GM19025 (cell line): Measurements from ENCODE around the gene SLC8A2.
"Not testable (repeated sequence)": the region's sequence is repeated elsewhere in the genome, so short reads cannot be mapped to it uniquely, and the experiment has no call there.

Experiments used
- ATAC-seq: cut with Tn5 transposase; IDR thresholded peaks from one replicate; pipeline ENCODE4 v1.9.1; 2021; ENCODE audit warnings: mild to moderate bottlenecking, low read depth, moderate library complexity; ENCODE audit not compliant: unreplicated experiment

SLC8A2 gene

DNA sequence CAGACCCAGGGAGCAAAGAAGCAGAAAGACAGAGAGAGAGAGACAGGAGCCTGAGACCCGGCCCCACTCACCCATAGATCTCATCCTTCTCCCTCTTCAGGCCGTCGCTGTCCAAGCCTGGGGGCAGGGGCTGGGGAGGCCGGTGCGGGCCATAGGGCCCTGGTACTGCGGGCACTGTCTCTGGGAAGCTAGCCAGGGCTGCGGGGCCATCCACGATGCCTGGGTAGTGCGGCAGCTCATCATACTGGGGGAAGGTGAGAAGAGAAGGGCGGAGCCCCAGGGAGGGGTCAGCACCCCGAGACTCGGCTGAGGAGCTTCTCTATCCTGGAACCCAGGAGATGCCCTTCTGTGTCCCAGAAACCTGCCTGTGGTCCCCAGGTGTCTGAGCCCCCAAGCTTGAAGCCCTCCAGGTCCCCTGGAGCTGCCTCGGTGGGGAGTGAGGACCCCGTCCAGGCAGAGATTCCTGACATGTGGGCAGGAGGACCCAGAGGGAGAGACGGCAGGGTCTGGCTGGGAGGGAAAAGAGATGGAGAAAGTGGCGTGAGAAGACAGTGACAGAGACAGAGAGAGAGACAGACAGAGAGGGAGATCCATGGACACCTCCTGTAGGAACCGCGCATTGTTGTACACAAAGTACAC lies 54.5 kb downstream of the SLC8A2 start:
- no peak for ATAC-seq

DNA sequence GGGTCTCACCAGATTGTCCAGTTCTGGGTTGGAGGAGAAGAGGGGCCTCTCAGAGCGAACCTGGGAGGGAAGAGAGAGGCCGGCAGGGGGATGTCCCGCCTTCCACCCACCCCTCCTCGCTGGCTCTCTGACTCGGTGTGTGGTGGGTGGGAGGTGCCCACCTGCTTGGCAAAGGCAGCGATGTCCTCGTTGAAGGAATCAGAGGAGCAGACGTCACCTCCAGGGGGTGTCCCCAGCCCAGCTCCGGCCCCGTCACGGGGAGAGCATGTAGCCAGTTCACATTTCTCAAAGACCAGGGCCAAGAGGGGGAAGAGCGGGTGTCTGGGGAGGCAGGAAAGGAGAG lies 55.1 kb downstream of the SLC8A2 start:
- ATAC-seq: no peak

DNA sequence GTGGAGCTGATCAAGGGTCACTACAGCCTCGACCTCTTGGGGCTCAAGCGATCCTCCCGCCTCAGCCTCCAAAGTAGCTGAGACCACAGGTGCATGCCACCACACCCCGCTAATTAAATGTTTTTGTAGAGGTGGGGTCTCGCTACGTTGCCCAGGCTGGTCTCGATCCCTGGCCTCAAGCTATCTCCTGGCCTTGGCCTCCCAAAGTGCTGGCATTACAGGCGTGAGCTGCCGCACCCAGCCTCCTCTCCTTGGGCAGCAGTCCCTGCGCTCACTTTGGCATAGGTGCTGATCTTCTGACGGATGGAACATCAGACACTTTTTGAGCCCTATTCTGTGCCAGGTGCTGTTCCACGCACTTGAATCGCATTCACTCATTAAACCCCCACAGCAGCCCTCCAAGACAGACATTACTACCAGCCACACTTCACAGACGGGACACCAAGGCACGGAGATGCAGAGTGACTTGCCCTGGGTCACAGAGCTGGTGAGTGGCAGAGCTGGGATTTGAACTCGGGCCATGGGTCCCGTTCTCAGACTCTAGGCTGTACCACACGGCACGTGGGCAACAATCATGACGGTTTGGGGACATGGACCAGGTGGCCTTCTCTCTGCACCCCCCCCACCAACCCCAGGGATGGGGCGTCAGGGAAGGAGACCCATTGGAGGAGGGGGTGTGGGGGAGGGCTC lies 55.6 kb downstream of the SLC8A2 start:
- no peak for ATAC-seq

DNA sequence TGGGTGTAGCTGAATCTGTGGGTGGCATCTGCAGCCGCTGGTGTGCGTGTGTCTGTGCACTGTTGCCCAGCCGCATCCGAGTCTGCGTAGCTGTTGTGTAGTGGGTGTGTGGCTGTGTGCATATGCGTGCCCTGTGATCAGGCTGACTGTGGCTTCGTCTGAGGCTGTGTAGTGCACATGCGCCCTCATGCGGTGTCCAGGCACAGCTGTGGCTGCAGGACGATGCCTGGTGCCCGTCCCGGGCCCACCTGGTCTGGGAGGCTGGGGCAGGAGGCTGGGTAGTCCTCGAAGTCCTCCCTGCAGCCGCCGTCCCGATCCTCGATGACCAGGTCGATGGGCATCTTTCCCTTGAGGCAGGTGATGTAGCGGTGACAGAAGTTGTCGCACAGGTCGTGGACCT lies 57.2 kb downstream of the SLC8A2 start:
- ATAC-seq: no peak

DNA sequence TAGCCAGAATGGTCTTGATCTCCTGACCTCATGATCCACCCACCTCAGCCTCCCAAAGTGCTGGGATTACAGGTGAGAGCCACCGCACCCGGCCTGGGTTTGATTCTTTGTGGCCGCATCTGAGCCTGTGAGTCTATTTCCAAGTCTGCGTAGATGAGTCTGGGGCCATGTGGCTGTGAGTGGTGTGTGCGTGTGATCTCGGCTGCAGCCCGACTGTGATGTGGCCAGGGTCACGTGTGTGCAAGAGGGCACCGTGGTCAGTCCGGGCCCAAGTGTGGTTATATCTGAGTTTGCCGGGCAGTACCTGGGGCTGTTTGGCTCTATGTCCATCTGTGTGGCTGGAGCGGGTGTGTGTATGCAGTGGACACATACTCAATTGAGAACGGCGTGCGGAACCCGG lies 57.8 kb downstream of the SLC8A2 start:
- no peak for ATAC-seq

DNA sequence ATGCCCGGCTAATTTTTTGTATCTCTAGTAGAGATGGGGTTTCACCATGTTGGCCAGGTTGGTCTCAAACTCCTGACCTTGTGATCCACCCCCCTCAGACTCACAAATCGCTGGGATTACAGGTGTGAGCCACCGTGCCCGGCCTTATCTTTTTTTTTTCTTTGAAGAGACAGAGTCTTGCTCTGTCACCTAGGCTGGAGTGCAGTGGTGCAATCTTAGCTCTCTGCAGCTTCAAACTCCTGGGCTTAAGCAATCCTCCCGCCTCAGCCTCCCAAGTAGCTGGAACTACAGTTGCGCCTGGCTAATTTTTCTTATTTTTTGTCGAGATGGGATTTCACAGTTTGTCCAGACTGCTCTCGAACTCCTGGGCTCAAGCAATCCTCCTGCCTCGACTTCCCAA lies 60.0 kb downstream of the SLC8A2 start:
- ATAC-seq: not testable (repeated sequence)

DNA sequence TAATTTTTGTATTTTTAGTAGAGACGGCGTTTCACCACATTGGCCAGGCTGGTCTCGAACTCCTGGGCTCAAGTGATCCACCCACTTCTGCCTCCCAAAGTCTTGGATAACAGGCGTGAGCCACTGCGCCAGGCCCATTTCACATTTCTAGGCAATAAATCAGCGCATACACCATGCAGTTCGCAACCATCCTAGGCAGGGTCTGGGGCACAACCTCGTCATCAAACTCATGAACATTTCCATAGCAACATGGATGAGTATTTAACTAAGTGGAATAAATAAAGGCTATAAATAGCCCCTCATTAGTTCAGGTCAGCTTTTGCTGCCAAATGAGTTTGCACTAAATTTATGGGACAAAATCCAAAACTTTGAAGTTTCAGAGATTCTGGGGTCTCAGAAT lies 60.6 kb downstream of the SLC8A2 start:
- ATAC-seq: no peak

DNA sequence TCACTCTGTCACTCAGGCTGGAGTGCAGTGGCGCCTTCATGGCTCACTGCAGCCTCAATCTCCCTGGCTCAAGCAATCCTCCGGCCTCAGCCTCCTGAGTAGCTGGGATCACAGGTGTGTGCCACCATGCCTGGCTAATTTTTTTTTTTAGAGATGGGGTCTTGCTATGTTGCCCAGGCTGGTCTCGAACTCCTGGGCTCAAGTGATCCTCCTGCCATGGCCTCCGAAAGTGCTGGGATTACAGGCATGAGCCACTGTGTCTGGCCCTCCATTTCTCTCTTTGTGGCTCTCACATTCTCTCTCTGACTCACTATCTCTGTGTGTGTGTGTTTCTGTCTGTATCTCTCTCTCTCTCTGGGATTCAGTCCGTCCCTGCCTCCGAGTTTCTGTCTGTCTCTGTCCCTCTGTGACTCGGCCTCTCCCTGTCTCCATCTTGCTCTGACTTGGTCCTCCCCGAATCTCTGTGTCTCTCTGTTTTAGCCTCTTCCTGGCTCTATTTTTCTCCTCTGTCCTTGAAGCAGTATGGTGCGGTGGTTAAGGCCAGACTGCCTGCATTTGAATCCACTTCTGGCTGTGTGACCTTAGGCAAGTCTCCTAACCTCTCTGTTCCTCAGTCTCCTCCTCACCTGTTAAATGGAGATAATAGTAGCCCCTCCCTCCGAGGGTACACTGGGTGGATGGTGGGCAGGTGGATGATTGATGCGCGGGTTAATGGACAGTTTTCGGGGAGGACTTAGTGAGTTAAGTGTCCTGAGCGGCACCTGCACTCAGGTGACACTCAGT lies 63.3 kb downstream of the SLC8A2 start:
- ATAC-seq: no peak

DNA sequence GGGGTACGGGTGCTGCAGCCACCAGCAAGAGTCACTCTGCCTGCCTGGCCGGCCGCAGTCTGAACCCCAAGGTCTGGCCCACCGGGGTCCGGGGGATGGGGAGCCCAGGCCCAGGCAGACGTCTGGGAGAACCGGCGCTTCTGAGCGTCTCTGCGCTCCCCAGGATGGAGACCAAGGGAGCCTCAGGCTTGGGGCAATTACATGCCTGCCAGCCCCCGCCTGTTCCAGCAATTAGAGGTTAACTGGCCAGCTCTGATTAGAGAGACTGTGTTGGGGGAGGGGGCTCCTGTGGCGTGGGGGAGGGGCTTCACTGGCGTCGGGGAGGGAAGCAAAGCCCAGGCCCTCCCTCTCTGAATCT lies 64.3 kb downstream of the SLC8A2 start:
- no peak for ATAC-seq

DNA sequence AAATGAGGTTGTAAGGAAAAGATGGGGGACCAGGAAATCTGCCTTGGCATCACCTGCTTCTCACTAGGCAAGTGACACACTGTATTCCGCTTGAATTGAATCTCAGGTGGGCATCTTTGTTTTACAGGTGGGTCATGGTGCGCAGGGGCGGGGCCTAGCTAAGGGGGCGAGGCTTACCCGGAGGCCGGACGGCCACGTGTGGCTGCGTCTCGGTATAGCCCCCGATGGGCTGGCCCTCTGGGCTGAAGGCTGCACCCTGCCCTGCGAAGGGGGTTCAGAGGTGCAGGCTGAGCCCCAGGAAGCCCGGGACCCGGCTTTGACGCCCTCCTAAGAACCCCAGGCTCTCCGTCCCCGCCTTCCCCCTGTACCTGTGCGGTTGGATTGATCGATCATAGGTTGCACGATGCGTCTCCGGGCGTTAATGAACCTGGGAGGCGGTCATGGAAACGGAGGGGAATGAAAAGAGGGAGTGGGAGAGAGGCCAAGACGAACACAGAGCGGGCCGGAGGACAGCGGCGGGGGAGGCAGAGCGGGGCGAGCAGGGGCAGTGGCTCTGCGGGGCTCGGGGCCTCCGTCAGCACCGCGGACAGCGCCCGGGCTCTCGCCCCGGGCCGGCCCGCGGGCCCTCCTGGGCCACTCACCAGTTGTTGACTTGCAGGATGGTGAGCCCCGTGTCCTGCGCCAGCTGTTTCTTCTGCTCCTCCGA lies 64.8 kb downstream of the SLC8A2 start:
- ATAC-seq: no peak

DNA sequence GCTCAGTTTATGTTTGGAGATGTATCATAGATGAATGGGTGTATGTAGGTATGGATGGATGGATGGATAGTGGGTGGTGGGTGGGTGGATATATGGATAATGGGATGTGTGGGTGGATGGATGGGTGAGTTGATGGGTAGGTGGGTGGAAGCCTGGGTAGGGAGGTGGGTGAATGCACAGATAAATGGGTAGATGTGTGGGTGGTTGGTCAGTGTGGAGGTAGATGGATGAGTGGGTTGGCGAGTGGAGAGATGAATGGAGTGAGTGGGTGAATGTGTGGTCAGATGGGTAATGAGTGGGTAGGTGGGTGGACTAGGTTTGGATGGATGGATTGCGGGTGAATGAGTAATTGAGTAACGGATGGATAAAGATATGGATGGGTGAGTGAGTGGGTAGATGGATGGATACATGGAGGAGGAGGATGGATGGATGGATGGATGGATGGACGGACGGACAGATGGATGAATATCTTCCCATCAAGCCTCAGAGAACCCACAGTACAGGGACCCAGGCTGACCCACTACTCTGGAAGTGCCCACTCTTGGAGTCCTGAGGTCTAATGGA lies 65.8 kb downstream of the SLC8A2 start:
- ATAC-seq: no peak

DNA sequence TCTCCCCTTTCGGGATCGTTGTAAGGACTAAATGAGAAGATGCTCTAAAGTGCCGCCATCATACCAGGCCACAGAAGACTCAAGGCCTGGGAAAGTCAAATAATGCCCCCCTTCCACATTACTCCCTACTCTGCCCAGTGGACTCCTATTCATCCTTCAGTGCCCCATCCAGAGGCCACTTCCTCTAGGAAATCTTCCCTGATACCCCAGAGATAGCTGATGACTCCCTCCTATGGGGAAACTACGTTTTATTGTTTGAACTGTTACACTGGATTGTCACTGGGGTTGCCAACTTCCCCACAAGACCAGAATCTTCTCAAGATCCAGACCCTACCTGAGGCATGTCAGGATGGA lies 66.5 kb downstream of the SLC8A2 start:
- ATAC-seq: no peak

DNA sequence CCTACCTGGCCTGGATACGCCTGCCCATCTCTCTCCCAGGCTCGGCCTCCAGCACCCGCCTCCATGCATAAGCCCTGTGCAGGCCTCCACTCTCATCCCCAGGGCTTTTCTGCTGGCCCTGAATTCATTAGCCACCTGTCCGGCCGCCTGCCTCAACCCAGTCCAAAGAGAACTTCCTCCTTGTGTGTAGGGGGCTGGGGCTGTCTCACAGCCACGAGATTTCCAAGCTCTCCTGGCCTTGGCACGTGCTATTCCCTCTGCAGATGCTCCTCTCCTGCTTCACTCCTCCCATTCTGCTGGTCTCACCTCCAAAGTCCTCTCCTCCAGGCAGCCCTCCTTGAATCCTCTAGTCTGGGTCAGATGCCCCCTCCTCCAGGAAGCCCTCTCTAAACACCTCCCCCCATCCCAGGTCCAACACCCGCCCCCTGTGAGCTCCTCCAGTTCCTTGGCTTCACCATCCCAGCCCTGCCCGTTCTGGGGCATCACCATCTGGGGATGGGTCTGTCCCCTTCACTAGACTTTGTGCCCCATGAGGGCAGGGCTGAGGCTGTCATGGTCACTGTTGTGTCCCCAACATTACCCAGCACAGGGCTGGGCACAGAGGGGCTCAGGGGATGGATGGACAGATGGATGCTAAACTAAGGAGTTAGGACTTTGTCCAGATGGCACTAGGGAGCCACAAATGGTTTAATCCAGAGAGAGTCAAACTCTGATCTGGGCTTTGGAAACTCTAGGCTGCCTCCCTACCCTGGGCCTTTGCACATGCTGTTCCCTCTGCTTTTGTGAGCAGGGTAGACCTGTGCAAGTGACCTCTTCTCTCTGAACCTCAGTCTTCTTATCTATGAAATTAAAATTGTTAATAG lies 67.1 kb downstream of the SLC8A2 start:
- no peak for ATAC-seq

DNA sequence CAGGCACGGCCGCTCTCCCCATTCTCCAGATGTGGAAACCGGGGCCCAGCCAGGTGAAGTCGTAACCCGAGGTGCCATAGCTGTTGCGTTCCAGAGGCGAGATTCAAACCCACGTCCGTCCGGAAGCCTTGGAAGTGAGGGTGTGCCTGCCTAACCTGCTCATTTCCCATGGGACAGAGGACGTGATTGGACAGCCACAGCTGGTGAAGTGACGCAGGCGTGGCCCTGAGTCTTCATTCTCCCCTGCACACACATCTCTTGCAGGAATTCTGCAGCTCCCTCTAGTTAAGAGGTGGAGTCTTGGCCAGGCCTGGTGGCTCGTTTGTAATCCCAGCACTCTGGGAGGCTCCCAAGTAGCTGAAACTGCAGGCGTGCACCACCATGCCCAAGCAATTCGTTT lies 69.2 kb downstream of the SLC8A2 start:
- no peak for ATAC-seq

DNA sequence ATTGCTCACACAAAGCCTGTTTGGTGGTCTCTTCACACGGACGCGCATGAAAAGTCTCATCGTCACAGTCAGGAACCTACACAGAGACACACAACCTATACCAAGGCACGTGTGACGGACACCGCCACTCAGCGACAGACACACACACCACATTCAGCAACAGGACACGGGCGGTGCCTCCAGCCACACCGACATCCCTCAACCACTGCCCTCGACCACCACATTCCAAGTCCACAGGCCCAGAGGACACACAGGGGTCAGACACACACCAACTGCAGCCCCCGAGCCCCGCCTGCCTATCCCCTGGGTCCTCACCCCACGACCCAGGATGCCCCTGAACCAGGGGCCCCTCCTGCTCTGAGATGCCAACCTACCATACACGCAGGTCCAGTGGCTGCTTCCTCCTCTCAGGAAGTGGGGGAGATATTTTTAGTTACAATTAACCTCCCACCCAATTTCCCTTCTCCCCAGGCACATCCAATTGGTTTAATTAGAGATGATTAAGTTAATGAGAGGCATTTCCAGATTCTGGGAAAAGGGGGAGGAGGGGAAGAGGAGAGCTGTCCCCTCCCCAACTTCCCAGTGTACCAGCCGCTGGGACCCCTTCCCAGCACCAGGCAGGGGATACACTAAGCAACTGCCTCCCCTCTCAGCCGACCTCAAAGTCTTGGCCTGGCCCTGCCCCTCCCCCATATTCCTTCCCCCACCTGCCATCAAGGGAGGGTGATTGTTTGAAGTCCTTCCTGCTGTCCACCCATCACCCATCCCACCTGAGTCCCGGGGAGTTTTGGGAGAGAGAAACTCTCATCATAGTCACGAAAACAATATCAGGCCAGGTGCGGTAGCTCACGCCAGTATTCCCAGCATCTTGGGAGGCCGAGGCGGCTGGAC lies 72.7 kb downstream of the SLC8A2 start:
- no peak for ATAC-seq

DNA sequence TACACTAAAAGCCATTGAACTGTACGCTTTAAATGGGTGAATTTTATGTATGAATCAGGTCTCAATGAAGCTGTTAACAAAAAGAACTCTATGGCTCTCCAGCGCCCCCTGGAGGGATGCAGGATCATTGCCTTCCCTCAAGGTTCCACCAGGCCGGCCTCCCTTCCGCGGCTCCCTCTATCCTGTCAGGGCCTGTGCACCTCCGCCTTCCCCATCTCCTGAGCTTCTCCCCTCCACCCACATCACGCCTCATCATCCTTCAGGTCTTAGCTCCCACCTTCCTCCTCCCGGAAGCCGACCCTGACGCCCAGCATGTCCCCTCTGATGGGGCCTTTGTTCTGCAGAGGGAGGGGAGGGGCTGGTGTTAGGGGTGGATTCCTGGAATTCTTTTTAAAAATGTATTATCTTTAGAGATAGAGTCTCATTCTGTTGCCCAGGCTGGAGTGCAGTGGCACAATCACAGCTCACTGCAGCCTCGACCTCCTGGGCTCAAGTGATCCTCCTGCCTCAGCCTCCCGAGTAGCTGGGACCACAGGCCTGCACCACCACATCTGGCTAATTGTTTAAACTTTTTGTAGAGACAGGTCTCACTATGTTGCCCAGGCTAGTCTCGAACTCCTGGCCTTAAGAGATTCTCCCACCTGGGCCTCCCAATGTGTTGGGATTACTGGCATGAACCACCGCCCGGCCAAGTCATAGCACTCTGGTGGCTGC lies 80.0 kb downstream of the SLC8A2 start:
- ATAC-seq: no peak

DNA sequence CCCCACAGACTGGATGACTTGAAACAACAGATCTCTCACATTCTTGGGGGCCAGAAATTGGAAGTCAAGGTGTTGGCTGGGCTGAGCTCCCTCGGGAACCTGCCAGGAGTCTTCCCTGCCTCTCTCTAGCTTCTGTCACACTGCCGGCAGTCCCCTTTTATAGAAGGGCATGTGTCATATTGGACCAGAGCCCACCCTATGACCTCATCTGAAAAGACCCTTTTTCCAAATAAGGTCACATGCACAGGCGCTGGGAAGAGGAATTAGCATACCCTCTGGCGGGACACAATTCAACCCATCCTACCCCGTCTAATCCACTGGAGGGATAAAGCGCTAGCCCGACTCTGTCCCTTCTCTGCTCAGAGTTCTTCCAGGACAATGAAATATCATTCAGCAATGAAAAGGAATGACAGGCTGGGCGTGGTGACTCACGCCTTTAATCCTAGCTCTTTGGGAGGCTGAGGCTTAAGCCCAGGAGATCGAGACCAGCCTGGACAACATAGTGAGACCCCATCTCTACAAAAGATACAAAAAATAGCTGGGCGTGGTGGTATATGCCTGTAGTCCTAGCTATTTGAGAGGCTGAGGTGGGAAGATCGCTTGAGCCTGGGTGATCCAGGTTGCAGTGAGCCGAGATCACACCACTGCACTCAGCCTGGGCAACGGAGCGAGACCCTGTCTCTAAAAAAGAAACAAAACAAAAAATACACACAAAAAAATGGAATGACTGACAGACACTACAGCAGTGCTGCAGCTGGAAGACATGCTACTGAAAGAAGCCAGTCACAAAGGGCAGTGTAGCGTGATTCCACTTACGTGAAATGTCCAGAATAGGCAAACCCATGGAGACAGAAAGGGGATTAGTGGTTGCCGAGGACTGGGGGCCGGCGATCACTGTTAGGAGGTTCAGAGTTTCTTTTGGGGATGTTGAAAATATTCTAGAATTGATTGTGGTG lies 80.9 kb downstream of the SLC8A2 start:
- ATAC-seq: no peak
